T-helper 2 cell treated with Interferon-gamma antibody and Interleukin-4, amounts not matched to agents 5 μg/mL and 100 μg/mL, for 36 hours (primary cell): ENCODE measurements around the gene TESK1.
"Not testable (repeated sequence)": the region's sequence is repeated elsewhere in the genome, so short reads cannot be mapped to it uniquely, and the experiment has no call there.

Experiments
- DNase-seq: peaks from one replicate; pipeline ENCODE4 v3.0.0; 2021; ENCODE audit warnings: low spot score
- H3K27ac Mint-ChIP-seq: one replicate; pipeline ENCODE4 v1.8.0; 2021; ENCODE audit warnings: mild to moderate bottlenecking, mixed read lengths
- H3K27me3 Mint-ChIP-seq: one replicate; pipeline ENCODE4 v1.8.0; 2021; ENCODE audit warnings: low read depth, mixed read lengths
- H3K36me3 Mint-ChIP-seq: one replicate; pipeline ENCODE4 v1.8.0; 2021; ENCODE audit warnings: low read depth, mixed read lengths
- H3K4me1 Mint-ChIP-seq: one replicate; pipeline ENCODE4 v1.8.0; 2021; ENCODE audit warnings: low read depth, mixed read lengths
- H3K4me3 Mint-ChIP-seq: one replicate; pipeline ENCODE4 v1.8.0; 2022; ENCODE audit warnings: mild to moderate bottlenecking, moderate library complexity, mixed read lengths
- H3K9me3 Mint-ChIP-seq: one replicate; pipeline ENCODE4 v1.8.0; 2021; ENCODE audit warnings: mixed read lengths

Gene TESK1

GRCh38 chr9:35569206-35569605, 35.9 kb upstream of the TESK1 start:
- H3K27me3 Mint-ChIP-seq = no peaks in the 10 kb centered on the region
- peaks cover 23% of the 10 kb centered on the region for H3K4me1 Mint-ChIP-seq
- DNase-seq = no peak
- H3K36me3 Mint-ChIP-seq = no peaks in the 10 kb centered on the region
- no peak overlapping the region for H3K27ac Mint-ChIP-seq
- no peaks in the 10 kb centered on the region for H3K9me3 Mint-ChIP-seq
- no peak overlapping the region for H3K4me3 Mint-ChIP-seq

DNA sequence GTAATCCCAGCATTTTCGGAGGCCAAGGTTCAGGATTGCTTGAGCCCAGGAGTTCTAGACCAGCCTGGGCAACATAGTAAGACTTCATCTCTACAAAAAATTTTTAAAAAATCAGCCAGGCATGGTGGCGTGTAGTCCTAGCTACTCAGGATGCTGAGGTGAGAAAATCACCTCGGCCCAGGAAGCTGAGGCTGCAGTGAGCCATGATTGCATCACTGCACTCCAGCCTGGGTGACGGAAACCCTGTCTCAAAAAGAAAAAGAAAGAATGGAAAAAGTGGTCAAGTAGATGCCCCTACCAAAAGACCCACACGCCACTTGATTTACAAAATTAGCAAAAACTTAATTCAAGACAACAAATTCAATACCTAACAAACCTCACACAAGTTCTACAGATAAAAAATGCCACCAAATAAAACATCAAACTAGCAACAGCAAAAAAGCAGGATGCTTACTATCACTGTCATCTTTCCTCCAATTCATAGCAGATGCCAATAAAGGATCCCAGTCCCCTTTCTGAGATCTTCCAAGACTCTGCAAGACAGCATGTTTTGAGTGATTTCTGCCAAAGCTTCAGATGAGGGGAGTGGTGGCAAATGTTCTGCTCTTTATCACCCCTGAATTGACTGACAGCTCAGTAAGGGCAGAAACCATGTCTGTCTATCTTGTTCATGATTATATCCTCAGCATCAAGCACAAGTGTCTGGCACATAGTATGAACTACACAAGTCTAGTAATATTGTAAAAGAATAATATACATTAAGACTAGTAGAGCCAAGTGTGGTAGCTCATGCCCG, 34.2 kb upstream of the TESK1 start:
- Mint-ChIP-seq H3K4me3 (peak overlapping the region; percentile 19), H3K36me3 (no peaks in the 10 kb centered on the region), H3K4me1 (peaks cover 23% of the 10 kb centered on the region), H3K27ac (peak overlapping the region; percentile 76), H3K27me3 (no peaks in the 10 kb centered on the region), H3K9me3 (no peaks in the 10 kb centered on the region)
- DNase-seq = peak; percentile 54

DNA sequence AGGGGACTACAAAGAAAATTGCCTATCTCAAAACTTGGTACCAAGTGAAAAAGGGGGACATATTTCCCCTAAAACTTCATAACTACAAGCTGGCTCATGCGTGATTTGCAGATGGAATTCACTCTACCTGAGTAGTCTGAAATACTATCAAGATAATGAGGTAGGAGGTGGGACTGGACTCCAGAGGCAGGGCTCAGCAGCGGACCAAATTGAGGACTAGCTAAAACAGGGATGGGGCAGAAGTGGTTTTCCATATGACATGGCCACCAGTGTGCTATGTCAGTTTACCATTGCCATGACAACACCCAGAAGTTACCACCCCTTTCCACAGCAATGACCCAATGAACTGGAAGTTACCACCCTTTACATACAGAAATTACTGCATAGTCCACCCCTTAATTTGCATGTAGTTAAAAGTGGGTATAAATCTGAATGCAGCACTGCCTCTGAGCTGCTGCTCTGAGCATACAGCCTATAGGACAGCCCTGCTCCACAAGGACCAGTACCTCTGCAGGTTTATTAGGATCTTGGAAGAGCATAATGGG, 30.4 kb upstream of the TESK1 start:
- Mint-ChIP-seq H3K4me1 (peaks cover 15% of the 10 kb centered on the region), H3K36me3 (peaks cover 3% of the 10 kb centered on the region), H3K4me3 (no peak overlapping the region), H3K9me3 (peaks cover 4% of the 10 kb centered on the region), H3K27me3 (no peaks in the 10 kb centered on the region), H3K27ac (no peak overlapping the region)
- DNase-seq = no peak

DNA sequence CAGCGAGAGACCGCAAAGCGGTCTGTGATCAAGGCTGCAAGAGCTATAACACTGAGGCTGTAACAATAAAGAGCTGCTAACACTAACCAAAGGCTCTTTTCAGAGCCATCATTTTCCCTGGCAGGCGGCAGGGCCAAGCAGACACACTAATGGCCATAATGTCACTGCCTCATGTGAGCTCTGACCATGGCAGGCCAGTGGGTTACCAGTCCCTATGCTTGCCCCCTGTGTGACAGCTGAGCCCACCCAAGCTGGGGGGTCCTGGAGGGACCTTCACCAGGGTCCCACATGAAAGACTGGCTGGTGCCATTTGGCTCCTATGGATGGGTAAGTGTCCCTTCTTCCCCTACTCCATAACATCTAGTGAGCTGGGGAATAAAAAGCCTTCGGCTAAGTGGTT, 29.6 kb upstream of the TESK1 start:
- H3K9me3 Mint-ChIP-seq = peaks cover 11% of the 10 kb centered on the region
- H3K36me3 Mint-ChIP-seq = peaks cover 6% of the 10 kb centered on the region
- DNase-seq = no peak
- H3K4me3 Mint-ChIP-seq = no peak overlapping the region
- no peaks in the 10 kb centered on the region for H3K27me3 Mint-ChIP-seq
- H3K27ac Mint-ChIP-seq = no peak overlapping the region
- H3K4me1 Mint-ChIP-seq = peaks cover 11% of the 10 kb centered on the region

DNA sequence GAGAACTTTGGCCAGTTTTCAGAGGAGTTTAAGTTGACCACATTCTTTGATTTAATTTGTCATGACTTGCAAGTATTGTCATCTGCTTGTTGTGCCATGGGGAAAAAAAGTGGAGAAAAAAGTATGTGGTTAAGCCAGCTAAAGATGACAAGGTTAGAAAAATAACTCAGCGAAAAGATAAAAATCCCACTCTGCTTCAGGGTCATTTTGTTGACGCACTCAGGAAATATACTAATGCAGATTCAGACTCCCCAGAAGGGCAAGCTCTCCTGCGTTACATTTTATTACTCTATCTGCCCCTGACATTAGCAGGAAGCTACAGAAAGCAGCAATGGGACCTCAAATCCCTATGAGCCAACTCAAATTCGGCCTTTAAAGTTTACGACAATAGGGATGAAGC, 27.6 kb upstream of the TESK1 start:
- H3K27ac Mint-ChIP-seq = no peak overlapping the region

DNA sequence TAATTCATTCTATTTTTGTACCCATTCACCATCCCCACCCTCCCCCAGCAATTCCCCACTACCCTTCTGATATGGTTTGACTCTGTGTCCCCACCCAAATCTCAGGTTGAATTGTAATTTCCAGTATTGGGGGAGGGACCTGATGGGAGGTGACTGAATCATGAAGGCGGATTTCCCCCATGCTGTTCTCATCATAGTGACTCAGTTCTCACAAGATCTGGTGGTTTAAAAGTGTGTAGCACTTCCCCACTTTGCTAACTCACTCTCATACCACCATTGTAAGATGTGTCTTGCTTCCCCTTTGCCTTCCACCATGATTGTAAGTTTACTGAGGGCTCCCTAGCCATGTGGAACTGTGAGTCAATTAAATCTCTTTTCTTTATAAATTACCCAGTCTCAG, 25.9 kb upstream of the TESK1 start:
- Mint-ChIP-seq H3K4me1 (no peaks in the 10 kb centered on the region), H3K27me3 (no peaks in the 10 kb centered on the region), H3K4me3 (no peak overlapping the region), H3K9me3 (peaks cover 26% of the 10 kb centered on the region), H3K36me3 (peaks cover 11% of the 10 kb centered on the region), H3K27ac (no peak overlapping the region)
- DNase-seq = peak; percentile 36

More for the DNA sequence above, 27.6 kb upstream of the TESK1 start:
- Mint-ChIP-seq H3K9me3 (peaks cover 22% of the 10 kb centered on the region), H3K4me1 (peaks cover under 1% of the 10 kb centered on the region), H3K4me3 (no peak overlapping the region), H3K27me3 (no peaks in the 10 kb centered on the region), H3K36me3 (peaks cover 11% of the 10 kb centered on the region)
- no peak for DNase-seq

DNA sequence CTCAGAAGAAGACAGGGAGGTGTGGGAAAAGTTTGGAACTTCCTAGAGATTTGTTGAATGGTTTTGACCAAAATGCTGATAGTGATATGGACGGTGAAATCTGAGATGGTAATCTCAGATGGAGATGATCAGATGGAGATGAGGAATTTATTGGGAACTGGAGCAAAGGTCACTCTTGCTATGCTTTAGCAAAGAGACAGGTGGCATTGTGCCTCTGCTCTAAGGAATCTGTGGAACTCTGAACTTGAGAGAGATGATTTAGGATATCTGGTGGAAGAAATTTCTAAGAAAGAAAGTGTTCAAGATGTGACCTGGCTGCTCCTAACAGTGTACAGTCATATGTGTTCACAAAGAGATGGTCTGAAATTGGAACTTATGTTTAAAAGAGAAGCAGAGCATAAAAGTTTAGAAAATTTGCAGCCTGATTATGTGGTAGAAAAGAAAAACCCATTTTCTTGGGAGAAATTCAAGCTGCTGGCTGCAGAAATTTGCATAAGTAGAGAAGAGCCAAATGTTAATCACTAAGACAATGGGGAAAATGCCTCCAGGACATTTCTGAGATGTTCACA, 25.3 kb upstream of the TESK1 start:
- DNase-seq, H3K4me3 Mint-ChIP-seq, H3K4me1 Mint-ChIP-seq, H3K27ac Mint-ChIP-seq, H3K27me3 Mint-ChIP-seq: not testable (repeated sequence)
- Mint-ChIP-seq H3K9me3 (peaks cover 26% of the 10 kb centered on the region), H3K36me3 (peaks cover 11% of the 10 kb centered on the region)

DNA sequence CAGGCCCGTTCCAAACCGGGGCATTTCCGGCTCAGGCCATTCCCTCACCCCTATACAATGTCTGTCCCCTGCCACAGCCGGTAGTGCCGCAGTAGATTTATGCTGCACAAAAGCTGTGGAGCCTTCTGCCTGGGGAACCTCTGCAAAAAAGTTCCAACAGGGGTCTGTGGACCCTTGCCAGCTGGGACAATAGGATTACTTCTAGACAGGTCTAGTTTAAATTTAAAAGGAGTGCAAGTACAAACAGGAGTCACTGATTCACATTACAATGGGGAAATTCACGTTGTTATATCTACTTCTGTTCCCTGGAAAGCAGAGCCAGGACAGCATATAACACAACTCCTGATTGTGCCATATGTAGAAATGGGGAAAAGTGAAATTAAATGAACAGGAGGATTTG, 21.5 kb upstream of the TESK1 start:
- not testable (repeated sequence) for H3K4me3 Mint-ChIP-seq, H3K27me3 Mint-ChIP-seq, H3K4me1 Mint-ChIP-seq, DNase-seq, H3K27ac Mint-ChIP-seq
- Mint-ChIP-seq H3K9me3 (peaks cover 40% of the 10 kb centered on the region), H3K36me3 (peaks cover 13% of the 10 kb centered on the region)

- H3K27ac Mint-ChIP-seq = not testable (repeated sequence)
Measured at GRCh38 chr9:35584681-35585080, 20.4 kb upstream of the TESK1 start.

GRCh38 chr9:35588506-35588905, 16.6 kb upstream of the TESK1 start:
- H3K27ac Mint-ChIP-seq, H3K36me3 Mint-ChIP-seq, DNase-seq, H3K4me3 Mint-ChIP-seq, H3K4me1 Mint-ChIP-seq, H3K27me3 Mint-ChIP-seq: not testable (repeated sequence)
- H3K9me3 Mint-ChIP-seq = peaks cover 33% of the 10 kb centered on the region

More at GRCh38 chr9:35584681-35585080, 20.4 kb upstream of the TESK1 start:
- DNase-seq, H3K36me3 Mint-ChIP-seq, H3K27me3 Mint-ChIP-seq, H3K4me3 Mint-ChIP-seq, H3K4me1 Mint-ChIP-seq: not testable (repeated sequence)
- peaks cover 36% of the 10 kb centered on the region for H3K9me3 Mint-ChIP-seq

DNA sequence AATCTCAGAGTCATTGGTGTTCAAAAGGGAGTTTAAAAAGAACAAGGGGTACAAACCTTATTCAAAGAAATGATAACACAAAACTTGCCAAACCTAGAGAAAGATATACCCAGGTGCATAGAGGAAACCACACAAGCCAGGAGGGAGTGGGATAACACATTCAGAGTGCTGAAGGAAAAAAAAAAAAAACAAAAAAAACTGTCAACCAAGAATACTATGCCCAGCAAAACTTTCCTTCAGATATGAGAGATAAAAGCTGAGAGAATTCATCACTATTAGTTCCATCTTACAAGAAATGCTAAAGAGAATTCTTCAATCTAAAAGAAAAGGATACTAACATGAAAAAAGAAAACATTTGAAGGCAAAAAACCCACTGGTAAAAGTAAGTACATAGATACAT, 11.5 kb upstream of the TESK1 start:
- H3K27ac Mint-ChIP-seq = no peak overlapping the region
- no peaks in the 10 kb centered on the region for H3K4me1 Mint-ChIP-seq
- peaks cover 28% of the 10 kb centered on the region for H3K9me3 Mint-ChIP-seq
- no peak for DNase-seq
- no peaks in the 10 kb centered on the region for H3K27me3 Mint-ChIP-seq
- no peak overlapping the region for H3K4me3 Mint-ChIP-seq
- H3K36me3 Mint-ChIP-seq = peaks cover 6% of the 10 kb centered on the region

- H3K27ac Mint-ChIP-seq = no peak overlapping the region
- no peaks in the 10 kb centered on the region for H3K4me1 Mint-ChIP-seq
- H3K27me3 Mint-ChIP-seq = no peaks in the 10 kb centered on the region
- H3K9me3 Mint-ChIP-seq = peaks cover 28% of the 10 kb centered on the region
- DNase-seq = no peak
- H3K36me3 Mint-ChIP-seq = peaks cover 6% of the 10 kb centered on the region
- no peak overlapping the region for H3K4me3 Mint-ChIP-seq
Measured at GRCh38 chr9:35594471-35594870, 10.6 kb upstream of the TESK1 start.

DNA sequence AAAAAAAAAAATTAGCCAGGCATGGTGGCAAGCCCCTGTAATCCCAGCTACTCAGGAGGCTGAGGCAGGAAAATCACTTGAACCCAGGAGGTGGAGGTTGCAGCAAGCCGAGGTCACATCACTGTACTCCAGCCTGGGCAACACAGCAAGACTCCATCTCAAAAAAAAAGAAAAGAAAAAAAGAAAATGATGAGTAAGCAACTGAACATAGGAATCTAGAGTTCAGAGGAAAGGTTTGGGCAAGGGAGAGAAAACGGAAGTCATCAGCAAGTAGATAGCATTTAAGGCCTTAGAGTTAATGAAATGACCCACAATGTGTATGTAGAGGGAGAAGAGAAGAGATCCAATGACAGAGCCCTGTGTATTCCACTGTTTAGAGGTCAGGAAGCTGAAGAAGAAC, 8.2 kb upstream of the TESK1 start:
- H3K9me3 Mint-ChIP-seq = peaks cover 24% of the 10 kb centered on the region
- not testable (repeated sequence) for H3K27ac Mint-ChIP-seq, DNase-seq, H3K4me1 Mint-ChIP-seq, H3K36me3 Mint-ChIP-seq, H3K27me3 Mint-ChIP-seq, H3K4me3 Mint-ChIP-seq

GRCh38 chr9:35598866-35599590, 6.0 kb upstream of the TESK1 start:
- no peaks in the 10 kb centered on the region for H3K36me3 Mint-ChIP-seq
- H3K27ac Mint-ChIP-seq = no peak overlapping the region
- peaks cover 11% of the 10 kb centered on the region for H3K4me1 Mint-ChIP-seq
- DNase-seq = no peak
- H3K9me3 Mint-ChIP-seq = peaks cover 8% of the 10 kb centered on the region
- H3K4me3 Mint-ChIP-seq = no peak overlapping the region
- H3K27me3 Mint-ChIP-seq = no peaks in the 10 kb centered on the region
